Fibroblast of skin of right biceps (primary cell): ENCODE measurements around the gene C1GALT1C1L.
"Not testable (repeated sequence)": the region's sequence is repeated elsewhere in the genome, so short reads cannot be mapped to it uniquely, and the experiment has no call there.

Source experiments
- DNase-seq: peaks from one replicate; pipeline ENCODE4 v3.0.0-alpha.2; 2013

C1GALT1C1L gene

DNA sequence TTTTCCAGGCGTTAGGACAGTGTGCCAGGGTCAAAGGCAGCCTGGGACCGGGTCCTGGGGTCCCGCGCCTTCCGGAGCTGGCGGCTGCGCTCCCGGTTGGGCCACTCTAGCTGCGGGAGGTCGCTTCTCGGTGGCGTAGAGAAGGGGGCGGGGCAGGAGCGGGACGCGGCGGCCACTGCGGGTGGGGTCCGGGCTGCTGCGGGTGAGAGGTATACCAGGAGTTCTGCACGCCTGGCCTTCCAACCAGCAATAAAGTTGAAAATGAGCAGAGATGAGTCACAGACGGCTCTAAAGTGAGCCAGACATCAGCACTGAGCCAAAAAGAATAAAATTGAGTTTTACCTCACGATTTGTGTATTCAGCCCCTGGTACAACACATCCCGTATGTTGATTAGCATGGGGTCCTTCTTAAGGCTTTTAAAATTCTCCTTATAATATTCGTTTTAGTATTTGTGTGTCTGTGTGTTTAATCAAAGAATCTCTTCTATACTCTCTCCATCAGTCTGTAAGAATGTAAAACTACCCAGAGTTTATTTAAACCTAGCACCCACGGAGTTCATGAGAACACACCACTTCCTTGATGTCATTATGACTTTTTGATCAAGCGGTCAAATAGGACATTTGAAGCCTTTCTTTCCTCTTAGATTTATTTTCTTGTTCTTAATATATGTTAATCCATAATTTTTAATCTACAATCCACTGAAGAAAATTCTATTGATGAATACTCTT, at the start of gene C1GALT1C1L:
C1GALT1C1L (minus strand) TSS at position 108 of the 729 bp plus-strand sequence; CDS start at position 1, 107 bp downstream.
- peak; percentile 68 for DNase-seq

GRCh38 chr2:43725711-43726246, 49.5 kb upstream of the C1GALT1C1L start:
- DNase-seq: no peak

DNA sequence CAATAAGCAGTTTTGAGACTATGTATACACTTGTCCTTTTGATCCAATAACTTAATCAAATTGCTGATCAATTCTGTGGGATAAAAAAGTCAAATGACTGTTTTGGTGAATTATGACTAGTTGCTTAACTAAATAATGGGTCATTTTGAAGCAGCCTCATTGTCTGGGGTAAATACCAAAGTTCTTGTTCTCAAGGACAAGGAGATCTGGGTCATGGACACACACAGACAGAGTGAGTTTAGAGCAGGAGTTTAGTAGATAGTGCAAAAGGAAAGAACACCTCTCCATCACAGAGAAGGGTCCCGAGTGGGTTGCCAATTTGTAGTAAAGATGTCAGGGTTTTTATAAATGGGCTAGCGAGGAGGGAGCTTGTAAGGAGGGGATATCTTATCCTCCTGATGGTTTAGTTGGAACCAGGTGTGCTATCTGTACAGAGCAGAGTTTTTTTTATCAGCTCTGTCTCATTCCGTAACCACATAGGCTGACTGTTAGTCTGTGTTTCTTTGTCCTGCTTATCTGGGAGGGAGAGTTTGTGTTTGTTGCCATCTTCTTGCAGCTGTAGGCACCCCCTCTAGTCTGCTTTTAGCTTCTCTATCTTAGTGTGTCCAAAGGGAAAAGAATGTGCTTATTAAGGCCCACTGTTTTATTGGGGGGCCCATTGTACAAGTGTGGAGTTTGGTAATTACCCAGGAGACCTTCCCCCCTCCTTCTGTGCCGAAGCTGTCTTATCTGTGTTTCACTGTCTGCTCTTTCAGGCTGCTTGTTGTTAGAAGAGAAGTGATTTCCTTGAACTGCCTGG, 48.7 kb upstream of the C1GALT1C1L start:
- DNase-seq: no peak

DNA sequence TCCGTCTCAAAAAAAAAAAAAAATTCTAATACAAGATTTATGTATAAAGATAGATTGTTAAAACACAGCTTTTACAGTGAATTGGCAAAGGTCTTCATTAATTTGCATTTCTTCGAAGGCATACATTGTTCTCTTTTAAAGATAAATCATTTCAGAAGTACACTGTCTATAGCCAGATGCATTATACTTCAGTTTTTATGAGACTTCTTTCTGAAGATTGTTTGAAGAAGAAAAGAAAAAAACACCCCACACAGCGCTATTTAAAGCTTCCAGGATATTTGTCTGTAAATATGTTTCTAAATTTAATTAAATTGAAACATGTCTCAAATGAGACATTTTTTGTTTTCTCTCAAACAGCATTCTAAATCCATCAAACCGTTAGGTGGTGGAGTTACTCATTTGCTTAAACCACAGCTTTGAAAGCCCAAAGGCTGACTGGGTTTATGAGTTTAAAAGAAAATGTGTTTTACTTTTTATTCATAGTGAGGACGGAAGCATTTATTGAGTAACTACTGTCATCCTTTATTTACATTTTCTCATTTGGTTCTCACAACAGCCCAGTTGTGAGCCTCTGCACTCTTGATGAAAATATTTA, 42.4 kb upstream of the C1GALT1C1L start:
- DNase-seq: no peak

- DNase-seq: no peak
These were observed 41.1 kb upstream of the C1GALT1C1L start for GRCh38 chr2:43717322-43717721.

- no peak for DNase-seq
These were observed 39.3 kb upstream of the C1GALT1C1L start for GRCh38 chr2:43715300-43716098.

GRCh38 chr2:43714164-43714563, 37.9 kb upstream of the C1GALT1C1L start:
- peak; percentile 47 for DNase-seq

DNA sequence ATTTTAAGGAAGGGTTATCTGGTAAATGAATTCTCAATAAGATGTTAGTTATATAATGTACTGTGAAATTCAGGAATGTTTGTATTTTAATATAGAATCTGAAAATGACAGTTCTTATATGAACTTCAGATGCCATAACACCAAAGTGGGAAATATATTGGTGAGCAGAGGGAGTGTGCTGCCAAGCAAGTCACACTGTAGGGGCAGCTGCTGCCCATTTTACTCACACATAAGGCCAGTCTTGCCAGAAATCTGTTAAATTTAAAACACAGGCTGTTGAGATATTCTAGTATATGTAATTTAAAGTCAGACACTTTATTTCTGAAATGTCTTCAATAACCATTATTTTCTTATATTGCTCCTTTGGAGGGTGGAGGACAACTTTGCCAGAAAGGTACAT, 34.6 kb upstream of the C1GALT1C1L start:
- DNase-seq: no peak

- DNase-seq: no peak
These were observed 32.7 kb upstream of the C1GALT1C1L start for GRCh38 chr2:43708891-43709290.

GRCh38 chr2:43708178-43708577, 31.9 kb upstream of the C1GALT1C1L start:
- no peak for DNase-seq

- peak; percentile 63 for DNase-seq
These were observed 31.2 kb upstream of the C1GALT1C1L start for GRCh38 chr2:43707255-43708015.

GRCh38 chr2:43701111-43701510, 24.9 kb upstream of the C1GALT1C1L start:
- DNase-seq: no peak

- no peak for DNase-seq
These were observed 23.5 kb upstream of the C1GALT1C1L start for GRCh38 chr2:43699761-43700160.

GRCh38 chr2:43698140-43698539, 21.9 kb upstream of the C1GALT1C1L start:
- DNase-seq: not testable (repeated sequence)

DNA sequence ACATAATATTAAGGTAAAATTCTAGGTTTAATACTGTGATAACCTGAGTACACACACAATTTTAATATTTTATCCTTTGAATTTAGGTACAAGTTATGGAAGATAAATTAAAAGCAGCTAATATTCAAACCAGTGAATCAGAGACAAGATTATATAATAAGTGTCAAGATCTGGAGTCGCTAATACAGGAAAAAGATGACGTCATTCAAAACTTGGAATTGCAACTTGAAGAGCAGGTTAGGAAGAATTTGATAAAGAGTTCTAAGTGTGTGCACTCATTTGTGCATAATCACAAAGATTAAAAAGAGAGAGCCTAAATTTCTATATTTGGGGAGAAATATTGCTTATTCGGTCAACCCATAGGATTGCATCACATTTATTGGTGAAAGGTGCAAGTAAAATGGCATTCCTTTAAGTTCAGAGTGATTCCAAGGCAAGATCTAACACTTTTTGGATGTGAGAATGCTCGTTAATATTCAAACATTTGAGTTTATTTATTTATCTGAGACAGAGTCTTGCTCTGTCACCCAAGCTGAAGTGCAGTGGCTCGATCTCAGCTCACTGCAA, 16.3 kb upstream of the C1GALT1C1L start:
- no peak for DNase-seq

GRCh38 chr2:43689999-43690398, 13.8 kb upstream of the C1GALT1C1L start:
- DNase-seq: no peak

DNA sequence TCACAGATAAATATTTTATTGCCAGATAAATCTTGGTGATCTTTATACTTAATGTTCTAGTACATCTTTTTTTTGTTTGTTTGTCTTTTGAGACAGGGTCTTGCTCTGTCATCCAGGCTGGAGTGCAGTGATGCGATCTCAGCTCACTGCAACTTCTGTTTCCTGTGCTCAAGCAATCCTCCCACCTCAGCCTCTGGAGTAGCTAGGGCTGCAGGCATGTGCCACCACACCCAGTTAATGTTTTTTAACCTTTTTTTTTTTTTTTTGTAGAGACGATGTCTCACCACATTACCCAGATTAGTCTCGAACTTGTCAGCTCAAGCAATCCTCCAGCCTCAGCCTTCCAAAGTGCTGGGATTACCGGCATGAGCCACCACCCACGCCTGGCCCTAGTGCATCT, 9.1 kb upstream of the C1GALT1C1L start:
- DNase-seq: no peak

DNA sequence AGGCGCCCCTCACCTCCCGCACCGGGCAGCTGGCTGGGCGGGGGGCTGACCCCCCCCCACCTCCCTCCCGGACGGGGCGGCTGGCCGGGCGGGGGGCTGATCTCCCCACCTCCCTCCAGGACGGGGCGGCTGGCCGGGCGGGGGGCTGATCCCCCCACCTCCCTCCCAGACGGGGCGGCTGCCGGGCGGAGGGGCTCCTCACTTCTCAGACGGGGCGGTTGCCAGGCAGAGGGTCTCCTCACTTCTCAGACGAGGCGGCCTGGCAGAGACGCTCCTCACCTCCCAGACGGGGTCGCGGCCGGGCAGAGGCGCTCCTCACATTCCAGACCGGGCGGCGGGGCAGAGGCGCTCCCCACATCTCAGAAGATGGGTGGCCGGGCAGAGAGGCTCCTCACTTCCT, 1.6 kb upstream of the C1GALT1C1L start:
- DNase-seq: not testable (repeated sequence)

DNA sequence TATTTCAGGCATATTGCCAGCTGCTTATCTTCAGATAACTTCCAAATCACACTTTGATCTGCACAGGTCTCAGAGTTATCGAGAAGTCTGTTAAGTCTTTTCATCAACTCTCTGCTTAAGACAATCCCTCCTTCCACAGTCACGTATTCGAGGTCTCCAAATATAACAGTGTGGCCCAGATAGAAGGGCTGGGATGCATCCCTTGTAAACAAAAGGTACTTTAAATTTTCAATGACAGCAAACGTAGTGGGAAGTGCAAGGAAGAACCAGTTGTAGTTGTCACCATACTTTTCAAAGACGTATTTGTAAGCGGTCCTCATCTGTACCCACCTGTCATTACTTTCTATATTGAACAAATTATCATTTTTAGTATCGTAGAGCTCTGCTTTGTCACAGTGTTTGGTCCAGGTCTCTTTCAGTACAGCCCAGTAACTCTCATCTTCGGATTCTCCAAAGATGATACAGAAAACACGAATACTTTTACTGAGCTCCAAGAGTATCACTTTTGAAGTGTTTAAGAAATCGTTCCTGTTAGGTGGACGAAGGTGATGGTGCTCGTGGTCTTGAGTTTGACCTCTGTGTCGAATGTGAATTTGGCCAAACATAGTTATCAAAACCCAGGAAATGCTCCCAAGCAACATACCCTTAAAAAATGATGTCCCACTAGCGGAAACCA, 445 bp downstream of the C1GALT1C1L start:
- no peak for DNase-seq

GRCh38 chr2:43657241-43657640, 19.0 kb downstream of the C1GALT1C1L start:
- no peak for DNase-seq

- DNase-seq: no peak
These were observed 22.7 kb downstream of the C1GALT1C1L start for GRCh38 chr2:43653506-43653905.
